A172 (cell line): ENCODE data around the gene ASCC3. TPM values are rescaled to one million over a fixed set of nuclear protein-coding genes. Genes with fewer than 3 reads are reported as not detected.
"Not testable (repeated sequence)": the region's sequence is repeated elsewhere in the genome, so short reads cannot be mapped to it uniquely, and the experiment has no call there.

ENCODE experiments used
- DNase-seq: peaks from one replicate; pipeline ENCODE4 v3.0.0-alpha.2; 2015; ENCODE audit warnings: low spot score
- total RNA-seq: library from RNA; depleted of rRNA; stranded (reverse); fragments of >200 nt; shearing (Covaris generic); gene quantifications from 2 replicates; pipeline ENCODE4 v1.2.3, GENCODE V29; 2014

ASCC3 gene
- total RNA-seq, 1 experiment from 2014 or later: 39.4 TPM

DNA sequence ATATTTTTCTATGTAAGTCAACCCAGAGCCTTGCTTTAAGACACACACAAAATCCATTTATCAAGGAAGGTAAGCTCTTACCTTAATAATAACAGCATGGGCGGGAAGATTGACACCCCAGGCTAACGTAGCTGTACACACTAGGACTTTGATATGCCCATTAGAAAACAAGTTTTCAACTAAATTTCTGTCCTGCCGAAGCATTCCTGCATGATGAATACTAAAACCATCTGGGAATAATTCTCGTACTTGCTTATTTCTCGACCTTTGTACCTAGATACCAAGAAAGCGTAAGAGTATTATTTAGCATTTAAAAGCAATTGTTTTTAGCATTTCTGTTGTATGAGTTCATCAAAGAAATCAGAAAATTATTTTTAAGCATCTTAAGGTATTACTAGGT lies 218.9 kb downstream of the ASCC3 start:
- DNase-seq: no peak

DNA sequence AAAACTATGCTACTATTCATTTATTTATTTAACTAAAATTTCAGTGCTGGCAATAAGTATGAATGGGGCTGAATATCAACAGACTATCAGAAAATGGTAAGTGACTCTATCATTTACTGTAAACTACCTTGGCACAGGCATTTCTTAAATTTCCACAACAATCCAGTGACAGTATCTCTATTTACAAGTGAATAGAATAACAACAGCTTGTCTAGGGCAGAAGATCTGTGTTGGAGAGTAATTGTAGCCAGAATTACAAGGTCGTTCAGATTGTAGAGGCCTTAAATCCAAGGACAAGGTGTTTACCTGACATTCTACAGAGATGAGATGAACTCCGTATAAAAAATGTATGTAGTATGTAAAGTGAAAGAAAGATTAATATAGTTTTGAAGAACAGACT lies 222.6 kb downstream of the ASCC3 start:
- DNase-seq: no peak

DNA sequence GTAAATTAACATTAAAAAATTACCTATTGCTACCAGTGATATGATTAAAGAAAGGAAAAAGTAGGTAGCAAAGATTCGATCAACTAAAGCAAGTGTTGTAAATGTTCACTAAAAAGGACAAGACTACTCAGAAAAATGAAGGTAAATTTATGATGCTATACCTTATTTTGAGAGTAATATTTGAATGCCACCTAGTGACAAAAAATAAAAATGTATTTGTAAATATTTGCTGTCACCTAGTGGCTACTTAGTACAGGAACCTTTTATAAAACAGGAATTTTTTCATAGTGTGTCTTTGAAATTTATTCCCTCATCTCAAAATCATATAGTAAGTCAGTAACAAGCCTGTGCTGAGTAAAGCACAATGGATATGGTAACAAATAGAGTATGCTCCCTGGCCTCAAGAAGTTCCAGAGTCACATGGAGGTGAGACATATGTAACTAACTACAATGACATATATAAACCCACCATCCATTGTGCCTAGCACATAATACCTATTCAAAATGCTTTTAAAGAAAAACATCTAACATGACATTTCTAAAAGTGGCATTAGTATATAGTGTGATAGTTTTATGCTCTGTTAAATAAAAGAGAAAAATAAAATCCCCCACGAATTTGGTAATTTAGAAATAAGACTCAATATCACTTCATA lies 223.3 kb downstream of the ASCC3 start:
- peak; percentile 56 for DNase-seq

DNA sequence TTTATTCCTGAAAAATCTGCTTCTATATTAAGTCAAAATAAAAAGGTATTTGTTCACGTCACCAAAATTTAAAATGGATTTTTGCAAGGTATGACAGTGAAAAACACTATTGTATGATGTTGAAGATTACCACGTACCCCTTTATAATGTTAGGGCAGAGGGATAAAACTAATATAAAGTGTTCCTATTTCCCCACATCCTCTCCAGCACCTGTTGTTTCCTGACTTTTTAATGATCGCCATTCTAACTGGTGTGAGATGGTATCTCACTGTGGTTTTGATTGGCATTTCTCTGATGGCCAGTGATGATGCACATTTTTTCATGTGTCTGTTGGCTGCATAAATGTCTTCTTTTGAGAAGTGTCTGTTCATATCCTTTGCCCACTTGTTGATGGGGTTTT lies 240.0 kb downstream of the ASCC3 start:
- not testable (repeated sequence) for DNase-seq

DNA sequence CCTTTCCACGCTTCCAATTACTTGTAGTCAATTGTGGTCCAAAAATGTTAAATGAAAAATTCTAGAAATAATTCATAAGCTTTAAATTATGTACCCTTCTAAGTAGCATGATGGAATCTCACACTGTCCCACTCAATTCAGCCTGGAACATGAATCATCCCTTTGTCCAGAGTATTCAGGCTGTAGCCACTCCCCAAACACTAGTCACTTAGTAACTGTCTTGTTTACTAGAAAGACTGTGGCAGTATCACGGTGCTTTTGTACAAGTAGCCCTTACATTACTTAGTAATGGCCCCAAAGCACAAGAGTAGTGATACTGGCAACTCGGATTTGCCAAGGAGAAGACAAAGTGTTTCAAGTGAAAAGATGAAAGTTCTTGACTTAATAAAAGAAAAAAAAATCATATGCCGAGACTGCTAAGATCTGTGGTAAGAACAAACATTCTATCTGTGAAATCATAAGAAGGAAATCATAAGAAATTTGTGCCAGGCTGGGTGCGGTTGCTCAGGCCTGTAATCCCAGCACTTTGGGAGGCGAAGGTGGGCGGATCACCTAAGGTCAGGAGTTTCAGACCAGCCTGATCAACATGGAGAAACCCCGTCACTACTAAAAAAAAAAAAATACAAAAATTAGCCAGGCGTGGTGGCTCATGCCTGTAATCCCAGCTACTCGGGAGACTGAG lies 247.9 kb downstream of the ASCC3 start:
- peak; percentile 70 for DNase-seq

DNA sequence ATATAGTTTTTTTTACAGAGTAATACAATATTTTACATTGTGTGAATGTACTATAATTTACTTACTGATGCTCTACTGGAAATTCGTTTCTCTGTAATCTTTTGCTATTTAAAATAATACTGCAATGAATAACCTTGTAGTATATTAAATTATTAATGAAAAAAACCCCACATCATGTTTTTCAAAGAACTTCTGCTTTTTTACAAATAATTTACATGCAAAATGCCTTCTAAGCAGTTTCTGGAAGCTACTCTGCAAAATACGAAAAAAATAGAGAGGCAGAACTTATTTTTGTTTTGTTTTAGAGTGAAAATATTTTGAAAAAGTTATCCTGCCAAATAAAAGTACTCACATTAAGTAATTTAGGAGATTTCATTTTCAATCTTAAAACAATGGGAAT lies 250.6 kb downstream of the ASCC3 start:
- no peak for DNase-seq

DNA sequence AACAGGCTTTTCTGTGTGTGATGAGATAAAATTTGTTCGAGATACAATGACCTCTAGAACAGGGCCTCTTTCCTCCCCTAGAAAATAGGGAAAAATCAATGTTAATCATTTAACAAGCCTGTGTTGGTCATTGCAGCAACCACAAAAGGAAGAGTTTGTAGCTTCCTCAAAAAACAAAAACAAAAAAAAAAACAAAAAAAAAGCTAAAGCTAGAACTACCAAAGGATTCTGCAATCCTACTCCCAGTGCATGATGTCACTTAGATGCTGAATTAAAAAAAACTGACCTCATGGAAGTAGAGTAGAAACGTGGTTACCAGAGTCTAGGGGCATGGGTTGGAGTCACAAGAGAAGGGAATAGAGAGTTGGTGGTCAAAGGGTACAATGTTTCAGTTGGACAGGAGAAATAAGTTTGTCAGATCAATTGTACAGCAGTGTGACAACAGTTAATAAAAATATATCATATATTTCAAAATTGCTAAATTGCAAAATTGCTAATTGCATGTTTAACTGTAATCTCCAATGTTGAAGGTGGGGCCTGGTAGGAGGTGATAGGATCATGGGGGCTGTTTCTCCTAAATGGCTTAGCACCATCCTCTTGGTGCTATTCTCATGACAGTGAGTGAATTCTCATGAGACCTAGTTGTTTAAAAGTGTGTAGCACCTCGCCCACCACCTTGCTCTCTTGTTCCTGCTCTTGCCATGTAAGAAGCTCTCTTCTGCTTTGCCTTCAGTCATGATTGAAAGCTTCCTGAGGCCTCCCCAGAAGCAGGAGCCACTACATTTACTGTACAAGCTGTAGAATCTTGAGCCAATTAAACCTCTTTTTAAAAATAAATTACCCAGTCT lies 253.0 kb downstream of the ASCC3 start:
- DNase-seq: no peak

DNA sequence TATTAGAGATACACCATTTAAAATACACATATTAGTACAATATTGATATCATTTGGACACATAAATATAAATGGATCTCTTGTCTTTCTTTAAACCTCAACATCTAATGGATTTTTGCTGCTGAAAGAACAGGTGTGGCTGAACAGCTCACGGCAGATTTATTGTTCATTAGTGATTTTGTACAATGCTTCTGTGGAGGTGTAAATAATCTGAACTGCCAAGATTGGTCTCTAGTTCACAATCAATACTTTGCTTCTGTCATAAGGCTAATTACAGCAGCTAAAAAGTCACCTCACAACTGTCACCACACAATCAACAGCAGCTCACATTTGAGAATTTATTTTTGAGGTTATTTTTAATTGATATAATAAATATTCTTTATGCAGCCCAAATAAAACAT lies 254.4 kb downstream of the ASCC3 start:
- DNase-seq: no peak

DNA sequence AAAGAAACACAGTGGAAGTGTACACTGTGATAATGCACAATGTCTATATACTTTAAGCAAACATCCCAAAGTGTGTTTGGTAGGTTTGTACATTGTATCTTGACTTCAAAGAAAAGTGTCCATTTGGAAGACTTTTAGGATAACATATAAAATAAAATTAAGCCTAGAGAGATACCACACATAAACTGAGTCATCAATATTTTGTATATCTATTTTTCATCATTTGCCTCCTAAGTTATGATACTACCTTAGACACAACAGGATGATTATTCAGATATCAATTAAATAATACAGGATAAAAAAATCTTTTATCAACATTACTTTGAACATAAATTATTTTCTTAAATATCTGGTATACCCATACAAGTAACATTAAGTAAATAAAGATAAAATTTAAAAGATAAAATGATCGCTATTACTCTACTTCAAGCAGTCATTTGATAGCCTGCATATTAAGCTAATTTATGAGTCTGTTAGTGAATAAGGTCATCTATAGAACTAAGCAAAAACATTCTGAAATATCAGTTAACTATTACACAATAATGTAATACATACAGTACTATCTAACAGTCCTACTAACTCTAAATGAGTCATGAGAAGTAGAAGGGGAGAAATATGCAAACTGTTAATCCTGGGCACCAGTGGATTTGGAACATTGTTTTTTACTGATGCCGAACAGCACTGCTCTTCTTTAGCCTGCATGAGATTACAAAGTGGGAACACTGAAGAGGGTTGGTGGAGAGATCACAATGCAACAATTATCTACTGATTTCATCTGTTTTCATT lies 258.0 kb downstream of the ASCC3 start:
- no peak for DNase-seq

DNA sequence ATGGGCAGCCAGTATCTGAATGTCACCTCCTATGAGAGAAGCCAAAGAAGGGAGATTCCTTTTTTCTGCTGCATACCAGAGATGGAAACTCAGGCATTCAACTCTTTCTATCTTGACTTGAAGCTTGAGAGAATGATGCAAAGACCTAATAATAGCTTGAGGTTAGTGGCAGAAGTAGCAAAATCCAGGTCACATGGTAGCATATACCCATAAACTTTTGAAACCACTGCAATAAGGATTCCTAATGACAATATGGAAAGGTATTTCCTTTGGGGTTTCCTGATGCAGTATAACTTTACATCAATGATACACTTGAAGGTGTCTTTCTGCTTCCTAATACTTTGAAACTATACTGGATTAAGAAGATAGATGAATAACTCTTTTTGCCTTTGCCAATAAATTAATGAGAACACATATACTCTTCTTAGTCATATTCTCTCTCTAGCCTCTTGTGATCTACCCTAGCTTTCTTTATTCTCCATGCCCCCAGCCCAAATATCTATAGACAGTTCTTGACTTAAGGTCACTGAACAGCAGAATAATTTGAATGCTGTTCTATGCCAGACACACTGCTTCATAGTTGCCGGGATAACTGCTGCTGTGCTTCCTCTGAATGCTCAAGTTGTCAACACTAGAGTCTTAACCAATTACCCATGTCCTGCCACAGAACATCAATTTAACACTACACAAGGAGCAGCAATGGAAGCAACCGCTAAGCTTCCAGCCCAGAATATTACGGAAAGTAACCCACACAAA lies 260.9 kb downstream of the ASCC3 start:
- DNase-seq: peak; percentile 68

DNA sequence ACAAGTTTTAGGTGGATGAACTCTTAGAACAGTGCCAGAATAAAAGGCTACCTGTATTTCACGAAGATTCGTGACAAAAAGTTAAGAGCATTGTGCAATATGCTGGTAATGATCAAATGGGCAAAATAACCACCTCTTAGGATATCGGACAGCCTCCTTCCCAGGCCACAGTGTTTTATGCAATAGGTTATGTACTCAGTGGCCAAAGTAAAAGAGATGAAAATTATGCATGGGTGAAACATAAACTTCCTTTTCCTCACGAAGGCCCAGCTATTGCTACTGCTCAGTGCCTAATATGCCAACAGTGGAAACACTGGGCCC lies 262.8 kb downstream of the ASCC3 start:
- no peak for DNase-seq

DNA sequence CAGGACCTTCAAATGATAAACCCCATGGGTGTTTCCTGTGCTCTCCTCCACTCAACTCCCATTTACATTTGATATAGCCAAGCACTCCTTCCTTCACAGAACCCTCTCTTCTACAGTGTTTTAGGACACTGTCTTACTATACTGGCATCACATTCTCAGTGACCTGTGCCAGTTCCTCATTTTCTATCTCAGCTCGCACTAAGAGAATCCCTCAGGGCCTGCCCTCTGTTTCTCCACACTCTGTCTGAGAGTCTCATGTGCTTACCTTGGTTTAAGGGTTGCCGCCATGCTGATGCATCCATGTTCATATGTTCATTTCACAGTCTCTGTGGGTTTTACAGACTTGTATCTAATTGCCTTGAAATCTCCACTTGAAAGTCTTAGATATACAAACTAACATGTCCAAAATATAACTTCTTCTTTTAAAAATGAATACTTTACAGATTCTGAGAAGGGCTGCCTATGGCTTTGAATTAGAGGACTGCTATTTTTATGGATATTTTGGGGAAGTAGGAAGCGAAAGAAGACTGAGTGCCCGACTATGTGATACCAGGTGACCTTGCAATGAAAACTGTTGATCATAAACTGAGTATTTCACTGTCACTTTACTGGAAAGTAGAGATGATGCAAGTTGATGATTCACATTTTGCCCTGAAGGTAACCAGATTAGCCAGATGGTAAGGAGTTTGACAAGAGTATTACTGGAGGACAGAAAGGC lies 263.3 kb downstream of the ASCC3 start:
- DNase-seq: peak; percentile 14

DNA sequence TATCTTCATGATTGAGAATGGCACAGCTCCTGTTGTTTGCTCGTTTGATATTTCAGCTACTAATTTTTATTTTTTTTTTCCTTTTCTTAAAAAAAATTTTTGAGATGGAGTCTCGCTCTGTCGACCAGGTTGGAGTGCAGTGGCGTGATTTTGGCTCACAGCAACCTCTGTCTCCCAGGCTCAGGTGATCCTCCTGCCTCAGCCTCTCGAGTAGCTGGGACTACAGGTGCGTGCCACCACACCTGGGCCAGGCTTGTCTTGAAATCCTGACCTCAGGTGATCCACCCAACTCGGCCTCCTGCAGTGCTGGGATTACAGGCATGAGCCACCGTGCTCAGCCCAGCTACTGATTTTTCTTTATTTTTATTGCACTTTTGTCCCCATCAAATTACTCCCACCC lies 266.2 kb downstream of the ASCC3 start:
- DNase-seq: no peak

DNA sequence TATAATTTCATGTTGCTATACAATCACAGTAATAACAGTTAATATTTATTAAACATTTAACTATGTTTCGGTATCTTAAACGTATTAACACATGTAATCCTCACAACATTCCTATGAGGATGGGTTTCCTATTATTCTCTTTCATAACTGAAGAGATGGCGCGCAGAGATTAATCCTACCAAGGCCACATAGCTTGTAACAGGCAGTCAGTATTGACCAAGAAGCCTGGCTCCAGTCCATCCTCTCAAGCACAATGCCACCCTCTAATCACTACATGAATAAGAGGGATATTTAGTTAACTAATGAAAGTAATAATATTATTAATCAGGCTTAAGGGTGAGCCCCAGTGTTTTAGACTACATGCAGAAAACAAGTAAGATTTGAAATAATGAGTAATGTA lies 266.7 kb downstream of the ASCC3 start:
- no peak for DNase-seq

DNA sequence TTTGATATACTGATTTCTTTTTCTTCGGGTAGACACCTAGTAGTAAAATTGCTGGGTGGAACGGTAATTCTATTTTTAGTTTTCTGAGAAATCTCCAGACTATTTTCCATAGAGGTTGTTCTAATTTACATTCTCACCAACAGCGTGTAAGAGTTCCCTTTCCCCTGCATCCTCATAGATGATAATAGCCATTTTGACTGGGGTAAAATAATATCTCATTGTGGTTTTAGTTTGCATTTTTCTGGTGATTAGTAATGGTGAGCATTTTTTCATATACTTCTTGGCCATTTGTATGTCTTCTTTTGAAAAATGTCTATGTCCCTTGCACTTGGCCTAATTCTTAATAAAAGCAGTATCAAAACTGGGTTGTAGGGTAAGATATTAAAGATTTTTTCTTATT lies 267.5 kb downstream of the ASCC3 start:
- DNase-seq: no peak

DNA sequence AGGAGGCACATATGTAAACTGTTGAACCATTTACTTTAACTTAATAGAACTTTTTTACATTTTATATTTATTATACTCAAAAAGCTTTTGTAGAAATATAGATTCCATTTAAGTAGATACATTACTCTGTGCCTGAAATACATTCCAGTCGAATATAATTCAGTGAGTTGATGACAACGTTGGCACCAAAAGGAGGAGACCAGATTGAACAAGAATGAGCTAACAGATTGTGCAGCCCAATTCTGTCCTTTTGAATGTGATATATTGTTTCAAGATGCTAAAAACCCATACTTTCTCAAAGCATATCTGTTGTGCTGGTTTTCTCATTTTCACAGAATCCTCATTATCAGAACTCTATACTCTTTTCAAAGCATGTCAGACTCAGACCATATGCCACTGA lies 269.0 kb downstream of the ASCC3 start:
- DNase-seq: no peak

DNA sequence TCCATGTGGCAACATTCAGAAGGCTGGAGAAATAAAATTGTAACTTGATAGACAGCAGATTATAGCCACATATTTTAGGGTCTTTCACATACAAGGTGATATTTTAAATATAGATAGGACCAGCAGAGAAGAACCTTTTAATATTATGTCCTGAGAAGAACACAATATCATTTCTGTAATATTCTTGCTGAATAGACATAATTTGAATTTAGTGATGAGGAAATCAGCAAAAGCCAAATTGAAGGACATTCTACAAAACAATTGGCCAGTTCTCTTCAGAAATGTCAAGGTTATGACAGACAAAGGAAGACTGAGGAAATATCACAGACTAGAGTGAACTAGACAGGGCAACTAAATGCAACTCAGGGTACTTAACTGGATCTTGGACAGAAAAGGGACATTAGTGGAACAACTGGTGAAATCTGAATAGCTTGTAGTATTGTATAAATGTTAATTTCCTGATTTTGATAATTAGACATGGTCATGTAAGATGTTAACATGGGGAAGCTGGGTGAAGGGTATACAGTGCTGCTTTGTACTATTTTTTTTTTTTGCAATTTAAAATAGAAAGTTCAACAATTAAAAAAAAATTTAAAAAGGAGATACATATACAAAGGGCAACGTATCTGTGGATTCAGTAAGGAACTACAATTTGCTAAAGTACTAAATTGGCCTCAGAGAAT lies 281.9 kb downstream of the ASCC3 start:
- no peak for DNase-seq

DNA sequence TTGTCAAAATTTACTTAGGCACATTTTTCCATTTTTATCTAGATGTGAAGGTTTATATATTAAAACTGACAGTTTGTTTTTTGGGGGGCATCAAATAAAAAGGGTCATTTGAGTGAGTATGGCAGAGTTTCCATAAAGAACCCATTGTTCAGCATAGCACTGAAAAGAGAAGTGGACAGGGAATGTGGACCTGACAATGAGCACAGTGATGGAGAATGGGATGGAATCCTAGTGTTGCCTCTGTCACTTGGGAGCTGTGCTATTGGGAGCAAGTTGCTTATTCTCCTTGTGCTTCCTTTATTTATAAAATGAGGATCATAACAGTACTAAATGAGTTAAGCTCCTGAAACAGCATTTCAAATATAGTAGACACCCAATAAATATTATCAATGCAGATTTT lies 285.7 kb downstream of the ASCC3 start:
- DNase-seq: no peak

DNA sequence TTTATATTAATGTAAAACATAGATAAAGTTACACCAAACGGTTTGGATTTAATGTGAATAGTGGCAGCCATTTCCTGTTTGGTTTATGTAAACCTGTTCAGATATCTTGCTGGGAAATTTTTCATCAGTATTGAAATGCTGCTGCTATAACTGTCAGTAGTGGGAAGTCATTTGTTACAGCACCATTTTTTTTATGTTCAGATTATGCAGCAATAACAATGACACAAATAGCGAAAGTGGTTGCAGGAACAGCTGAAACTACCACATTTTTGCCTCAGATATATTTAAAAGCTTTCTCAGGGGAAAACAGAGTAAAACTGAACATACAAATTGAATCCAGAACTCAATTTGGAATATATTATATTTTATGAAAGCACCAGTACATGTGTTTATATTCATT lies 287.6 kb downstream of the ASCC3 start:
- DNase-seq: no peak

DNA sequence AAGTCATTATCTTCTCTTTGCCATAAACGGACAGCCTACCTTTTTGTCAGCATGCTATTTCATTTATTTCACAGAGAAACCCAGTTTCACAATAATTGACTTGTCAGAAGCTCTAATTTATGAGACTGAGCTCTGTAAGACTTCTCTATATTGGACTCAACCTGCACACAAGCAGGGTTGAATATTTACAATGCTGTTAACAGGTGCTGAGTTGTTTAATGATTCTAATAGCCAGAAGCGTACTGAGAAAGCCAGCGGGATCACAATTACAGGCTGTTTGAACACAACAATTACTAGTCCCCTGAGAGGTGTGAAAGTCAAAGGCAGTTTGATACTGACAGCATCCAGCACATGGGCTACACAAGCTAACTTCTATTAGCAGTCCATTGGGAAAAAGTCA lies 288.2 kb downstream of the ASCC3 start:
- DNase-seq: no peak
